Endothelial cell of hepatic sinusoid (primary cell): Measurements from ENCODE around the gene TLCD1.

ENCODE experiments used
- in situ Hi-C: cut with HindIII; loops from 2 replicates; pipeline ENCODE4 v1.10.0; 2017; ENCODE audit warnings: low sequenced_read_pairs

TLCD1 gene

DNA sequence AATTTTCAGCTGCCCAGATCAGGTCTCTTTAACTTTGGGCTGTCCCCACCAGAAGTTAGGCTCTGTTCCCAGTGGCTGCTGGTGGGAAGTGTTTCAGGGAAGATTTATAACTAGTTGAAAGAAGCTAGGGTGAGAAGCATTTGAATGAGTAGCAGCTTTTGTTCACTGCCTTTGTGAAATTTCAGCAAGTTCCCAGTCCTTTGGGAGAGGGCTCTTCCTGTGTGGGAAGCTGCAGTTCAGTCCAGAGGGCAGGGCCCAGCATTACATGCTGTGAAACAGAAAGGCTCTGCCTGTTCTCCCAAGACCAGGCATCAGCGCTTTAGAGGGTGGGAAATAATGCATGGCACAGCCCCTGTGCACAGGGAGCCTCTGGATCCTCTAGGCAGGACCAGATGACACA, 32.2 kb downstream of the TLCD1 start:
- in situ Hi-C loops: no loop called here

DNA sequence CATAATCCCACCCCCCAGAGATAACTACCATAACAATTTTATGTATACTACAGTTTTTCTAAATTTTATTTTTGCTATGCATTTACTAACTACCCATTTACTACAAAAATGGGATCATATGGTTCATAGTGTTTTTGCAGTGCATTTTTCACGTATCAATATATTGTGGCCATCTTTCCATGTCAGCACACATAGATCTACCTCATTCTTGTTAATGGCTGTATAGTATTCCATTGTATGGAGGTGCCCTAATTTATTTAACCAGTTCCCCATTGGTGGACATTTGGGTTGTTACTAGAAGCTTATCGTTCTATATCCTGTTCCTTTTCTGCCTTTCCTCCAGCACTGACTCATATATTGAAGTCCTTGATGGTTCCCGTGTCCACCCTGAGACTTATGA, 37.0 kb downstream of the TLCD1 start:
- in situ Hi-C loops: no loop called here

DNA sequence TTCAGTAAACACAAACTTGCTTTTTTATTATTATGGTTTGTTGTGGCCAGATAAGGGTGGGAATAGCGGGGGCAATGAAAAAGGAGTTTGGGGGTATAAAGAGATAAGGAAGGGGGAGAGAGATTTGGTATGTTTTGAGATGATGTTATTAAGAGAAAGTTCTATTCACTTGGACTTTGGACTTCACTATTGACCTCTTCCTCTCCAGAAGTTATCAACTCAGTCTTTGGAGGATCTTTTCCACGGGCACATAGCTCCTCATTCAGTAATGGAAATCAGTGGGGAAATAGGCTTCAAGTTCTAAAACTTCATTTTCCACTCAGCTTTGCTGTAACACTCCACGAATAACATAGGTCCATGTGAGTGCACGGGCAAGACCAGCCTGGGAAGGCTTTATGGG, 37.6 kb downstream of the TLCD1 start:
- in situ Hi-C loops: no loop called here

DNA sequence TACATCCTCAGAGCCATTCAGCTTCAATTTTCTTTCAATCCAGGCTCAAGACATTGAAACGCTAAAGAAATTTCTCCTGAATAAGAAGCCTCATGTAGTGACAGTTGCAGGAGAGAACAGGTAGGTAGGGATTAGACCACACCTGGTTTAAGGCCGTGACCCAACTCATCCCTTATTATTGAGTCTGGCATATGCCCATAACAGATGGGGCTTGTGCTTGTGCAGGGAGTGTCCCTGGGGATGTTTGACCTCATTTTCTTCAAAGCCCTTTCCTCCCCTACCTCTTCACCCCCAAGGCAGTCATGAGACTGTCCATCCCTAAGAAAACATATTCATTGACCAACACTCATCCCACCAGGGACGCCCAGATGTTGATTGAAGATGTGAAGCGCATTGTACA, 39.7 kb downstream of the TLCD1 start:
- in situ Hi-C loops: no loop called here

DNA sequence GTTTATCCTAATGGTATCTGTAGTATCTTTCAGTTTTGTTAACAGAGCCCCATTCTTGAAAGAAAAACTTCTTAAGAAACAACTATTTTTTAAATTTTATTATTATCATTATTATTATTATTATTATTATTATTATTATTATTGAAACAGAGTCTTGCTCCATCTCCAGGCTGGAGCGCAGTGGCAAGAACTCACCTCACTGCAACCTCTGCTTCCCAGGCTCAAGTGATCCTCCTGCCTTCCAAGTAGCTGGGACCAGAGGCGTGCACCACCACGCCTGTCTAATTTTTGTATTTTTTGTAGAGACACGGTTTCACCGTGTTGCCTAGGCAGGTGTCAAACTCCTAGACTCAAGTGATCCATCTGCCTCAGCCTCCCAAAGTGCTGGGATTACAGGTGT, 40.7 kb downstream of the TLCD1 start:
- in situ Hi-C loops: no loop called here

DNA sequence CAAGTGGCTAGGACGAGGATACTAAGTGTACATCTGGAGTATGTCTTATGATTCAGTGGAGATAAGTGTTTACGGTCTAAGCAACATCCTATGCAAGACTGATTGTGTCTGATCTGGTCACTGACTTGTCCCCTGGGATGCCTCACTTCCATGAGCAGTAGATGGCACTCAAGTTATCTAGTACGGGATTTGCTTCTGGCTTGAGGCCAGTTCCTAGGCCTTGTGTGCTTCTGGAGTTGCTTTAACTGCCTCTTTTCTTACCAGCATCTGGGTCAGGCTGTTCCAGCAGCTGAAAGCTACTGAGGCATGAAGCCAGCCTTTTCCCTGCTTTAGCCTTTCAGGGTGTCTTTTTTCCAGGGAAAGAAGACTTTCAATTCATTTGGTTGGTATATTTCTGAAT, 41.1 kb downstream of the TLCD1 start:
- in situ Hi-C loops: no loop called here

DNA sequence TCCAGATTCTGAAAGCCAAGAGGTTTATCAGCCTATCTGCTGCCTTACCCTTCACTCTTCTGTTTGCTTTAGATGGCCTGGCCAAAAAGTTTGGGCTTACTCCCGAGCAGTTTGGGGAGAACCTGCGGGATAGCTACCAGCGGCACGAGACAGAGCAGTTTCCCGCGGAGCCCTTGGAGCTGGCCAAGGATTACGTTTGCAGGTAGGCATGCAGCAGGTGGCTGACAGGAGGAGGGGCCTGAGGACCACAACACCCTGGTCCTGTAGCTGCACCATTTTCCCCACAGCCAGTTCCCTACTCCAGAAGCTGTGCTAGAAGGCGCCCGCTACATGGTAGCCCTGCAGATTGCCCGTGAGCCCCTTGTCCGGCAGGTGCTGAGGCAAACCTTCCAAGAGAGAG, 43.4 kb downstream of the TLCD1 start:
- in situ Hi-C loops: no loop called here

DNA sequence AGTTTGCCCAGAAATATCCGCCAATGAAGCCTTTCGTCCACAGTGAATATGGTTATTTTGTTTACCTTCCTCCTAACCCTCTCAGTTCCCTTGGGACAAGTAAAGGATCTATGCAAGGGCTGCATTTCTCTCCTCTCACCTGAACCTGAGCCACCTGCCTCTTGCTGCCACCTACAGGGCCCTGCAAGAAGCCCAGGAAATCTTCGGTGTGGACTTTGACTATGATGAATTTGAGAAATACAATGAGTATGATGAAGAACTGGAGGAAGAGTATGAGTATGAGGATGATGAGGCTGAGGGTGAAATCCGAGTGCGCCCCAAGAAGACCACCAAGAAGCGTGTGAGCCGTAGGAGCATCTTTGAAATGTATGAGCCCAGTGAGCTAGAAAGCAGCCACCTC, 50.1 kb downstream of the TLCD1 start:
- in situ Hi-C loops: no loop called here

DNA sequence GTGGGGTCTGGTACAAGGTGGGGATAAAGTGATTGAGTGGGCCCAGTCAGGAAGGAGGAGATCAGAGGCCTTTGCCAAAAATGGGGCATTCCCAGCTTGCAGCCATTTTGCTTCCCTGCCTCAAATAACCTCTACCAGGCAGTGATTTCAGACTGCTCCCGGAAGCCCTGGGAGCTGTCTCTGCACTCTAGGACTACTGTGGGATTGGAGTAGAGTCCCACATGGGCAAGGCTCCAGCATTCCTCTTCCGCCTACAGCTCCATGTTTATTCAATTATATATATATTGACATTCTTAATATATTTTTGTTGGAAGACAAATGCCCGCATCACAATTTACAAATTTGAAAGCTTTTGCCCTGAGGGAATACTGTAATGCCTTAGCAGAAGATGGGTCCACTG, 50.5 kb downstream of the TLCD1 start:
- in situ Hi-C loops: no loop called here
